Mucosa of stomach (tissue), 1 donor: ENCODE results near the gene ZMIZ1.

Experiments
- H3K27me3 ChIP-seq: one replicate; pipeline ENCODE4 v1.7.0; 2013; ENCODE audit warnings: mild to moderate bottlenecking, low read length; ENCODE audit not compliant: control insufficient read depth, insufficient read depth
- H3K36me3 ChIP-seq: one replicate; pipeline ENCODE4 v1.7.0; 2013; ENCODE audit warnings: low read length; ENCODE audit not compliant: control insufficient read depth, insufficient read depth
- H3K4me1 ChIP-seq: one replicate; pipeline ENCODE4 v1.7.0; 2013; ENCODE audit warnings: mild to moderate bottlenecking, low read length; ENCODE audit not compliant: control insufficient read depth, insufficient read depth
- H3K4me3 ChIP-seq: one replicate; pipeline ENCODE4 v1.7.0; 2013; ENCODE audit warnings: low read length
- H3K9ac ChIP-seq: one replicate; pipeline ENCODE4 v1.7.0; 2013; ENCODE audit warnings: mild to moderate bottlenecking, low read length, moderate library complexity
- H3K9me3 ChIP-seq: one replicate; pipeline ENCODE4 v1.7.0; 2013; ENCODE audit warnings: mild to moderate bottlenecking, low read length, moderate library complexity; ENCODE audit not compliant: control insufficient read depth
- donor health status: Pancreatic carcinoma.

ZMIZ1 gene

GRCh38 chr10:79065853-79066252, 2.9 kb upstream of the ZMIZ1 start:
- no peak overlapping the region for H3K4me3 ChIP-seq
- H3K9ac ChIP-seq = no peak overlapping the region
- H3K36me3 ChIP-seq = no peaks in the 10 kb centered on the region
- H3K27me3 ChIP-seq = no peaks in the 10 kb centered on the region
- H3K9me3 ChIP-seq = no peaks in the 10 kb centered on the region
- peaks cover 62% of the 10 kb centered on the region for H3K4me1 ChIP-seq

DNA sequence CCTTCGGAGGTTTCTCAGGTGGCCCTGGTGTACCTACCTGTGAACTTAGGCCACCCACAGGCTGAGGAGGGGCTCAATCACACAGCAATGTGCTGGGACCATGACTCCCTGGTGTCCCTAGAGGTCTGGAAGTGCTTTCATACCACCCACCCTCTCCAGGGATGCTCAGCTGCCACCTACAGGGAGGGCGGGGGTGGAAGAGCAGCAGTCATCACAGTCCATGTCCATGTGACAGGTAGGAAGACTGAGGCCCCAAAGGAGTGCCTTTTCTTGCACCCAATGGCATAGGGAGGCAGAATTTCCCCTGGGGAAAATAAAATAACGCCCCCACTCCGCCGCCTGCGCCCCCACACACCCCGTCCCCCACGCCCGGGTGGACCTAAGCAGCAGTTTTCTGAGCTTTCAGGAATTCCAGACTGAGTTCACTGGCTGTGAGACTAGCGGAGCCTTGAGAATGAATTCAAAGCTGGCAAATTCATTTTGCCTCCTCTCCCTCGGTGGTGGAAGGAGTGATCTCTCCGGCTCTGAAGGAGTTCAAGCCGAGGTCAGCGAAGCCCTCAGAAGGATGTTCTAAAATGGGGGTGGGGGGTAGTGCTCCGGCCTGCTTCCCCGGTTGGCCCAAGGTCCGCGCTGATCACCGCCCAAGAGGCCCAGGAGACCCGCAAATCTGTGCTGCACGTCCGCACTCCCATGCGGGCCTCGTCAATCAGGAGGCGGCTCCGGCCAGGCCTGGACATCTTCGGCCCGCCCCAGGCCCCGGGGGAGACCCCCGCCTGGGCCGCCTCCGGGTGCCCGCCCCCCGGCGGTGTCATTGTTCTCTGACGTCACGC, 2.1 kb upstream of the ZMIZ1 start:
- H3K4me1 ChIP-seq = peaks cover 58% of the 10 kb centered on the region
- peak overlapping the region; percentile 76 for H3K9ac ChIP-seq
- H3K9me3 ChIP-seq = no peaks in the 10 kb centered on the region
- H3K36me3 ChIP-seq = no peaks in the 10 kb centered on the region
- peak overlapping the region; percentile 51 for H3K4me3 ChIP-seq
- no peaks in the 10 kb centered on the region for H3K27me3 ChIP-seq

DNA sequence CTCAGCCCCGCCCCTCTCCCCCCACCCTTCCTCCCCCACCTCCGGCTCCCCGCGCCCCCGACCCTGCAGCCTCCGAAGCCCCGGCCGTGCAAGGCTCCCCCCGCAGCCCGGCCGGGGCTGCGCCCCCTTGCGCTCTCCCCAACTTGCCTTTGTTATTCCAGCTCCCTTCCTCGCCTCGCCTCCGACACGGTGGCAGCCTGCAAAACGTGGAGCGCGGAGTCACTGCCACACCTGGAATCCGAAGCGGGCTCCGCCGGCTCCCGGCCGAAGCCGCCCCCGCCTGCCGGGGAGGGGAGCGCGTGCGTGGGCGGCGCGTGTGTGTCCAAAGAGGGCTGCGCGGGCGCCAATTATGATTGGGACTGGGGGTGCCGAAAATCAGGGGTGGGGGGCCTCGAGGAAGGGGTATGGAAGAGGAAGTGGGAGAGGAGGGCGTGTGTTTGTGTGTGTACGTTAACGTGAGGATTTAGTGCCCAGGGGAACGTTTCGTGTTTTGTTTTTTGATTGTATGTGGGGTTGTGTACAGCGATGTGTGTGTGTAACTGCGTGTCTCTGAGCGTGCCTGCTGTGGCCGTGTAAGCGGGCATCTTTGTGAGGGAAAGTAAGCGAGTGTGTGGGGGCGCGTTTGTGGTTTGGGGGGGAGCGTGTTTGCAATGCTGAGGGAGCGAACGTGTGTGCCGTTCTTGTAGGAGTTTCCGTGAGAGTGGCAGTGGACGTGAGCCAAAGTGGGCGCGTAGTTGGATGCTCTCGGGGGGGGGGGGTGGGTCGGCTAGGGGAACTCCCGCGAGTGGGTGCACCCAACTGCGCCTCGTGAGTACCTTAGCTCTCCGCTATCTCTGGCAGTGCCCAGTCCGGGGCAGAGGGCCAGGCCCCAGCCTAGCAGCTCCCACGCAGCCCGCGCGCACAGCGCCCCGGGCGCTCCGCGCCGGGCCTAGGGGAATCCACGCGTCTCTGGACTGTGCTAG, 1.2 kb upstream of the ZMIZ1 start:
- Histone ChIP-seq H3K4me3 (peak overlapping the region; percentile 67), H3K9ac (peak overlapping the region; percentile 76), H3K4me1 (peaks cover 61% of the 10 kb centered on the region), H3K27me3 (no peaks in the 10 kb centered on the region), H3K9me3 (no peaks in the 10 kb centered on the region), H3K36me3 (no peaks in the 10 kb centered on the region)

- Histone ChIP-seq H3K4me3 (peak overlapping the region; percentile 50), H3K36me3 (no peaks in the 10 kb centered on the region), H3K9me3 (no peaks in the 10 kb centered on the region), H3K4me1 (peaks cover 61% of the 10 kb centered on the region), H3K27me3 (no peaks in the 10 kb centered on the region), H3K9ac (peak overlapping the region; percentile 66)
Measured at GRCh38 chr10:79068203-79068561, 584 bp upstream of the ZMIZ1 start.

DNA sequence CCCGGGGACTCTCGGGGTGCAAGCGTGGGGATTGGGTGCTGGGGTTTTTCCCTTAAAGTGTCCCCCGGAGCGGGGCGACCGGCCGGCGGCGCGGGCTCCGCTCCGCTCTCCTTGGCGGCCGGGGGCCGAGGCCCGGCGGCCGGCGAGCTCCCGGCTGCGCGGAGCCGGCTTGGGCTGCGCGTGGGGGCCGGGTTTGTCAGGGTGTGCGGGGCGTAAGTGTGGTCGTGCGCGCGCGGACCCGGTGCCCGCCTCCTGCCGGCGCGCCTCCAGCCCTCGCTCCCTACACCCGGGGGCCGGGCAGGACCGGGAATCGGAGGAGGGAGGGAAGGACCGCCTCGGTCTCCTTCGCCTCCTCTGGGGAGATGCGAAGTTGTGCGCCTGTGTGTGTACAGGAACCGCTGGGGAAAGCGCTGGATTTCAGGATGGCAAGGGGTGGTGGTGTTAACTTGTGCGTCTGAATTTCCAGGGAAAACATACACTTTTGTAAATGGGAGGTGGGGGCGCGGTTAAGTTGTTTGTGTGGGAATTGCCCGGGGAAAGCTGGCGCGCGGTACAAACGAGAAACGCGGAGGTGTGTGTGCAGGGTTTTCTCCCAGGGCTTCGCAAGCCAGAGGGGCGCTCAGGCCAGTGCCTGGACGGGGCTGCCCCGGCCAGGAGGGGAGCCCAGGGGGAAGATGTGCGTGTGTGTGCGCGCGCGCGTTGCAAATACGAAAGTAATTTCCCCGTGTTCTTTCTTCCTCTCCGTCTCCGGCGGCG, 737 bp downstream of the ZMIZ1 start:
- H3K4me1 ChIP-seq = peaks cover 61% of the 10 kb centered on the region
- no peaks in the 10 kb centered on the region for H3K27me3 ChIP-seq

GRCh38 chr10:79070081-79070605, 1.4 kb downstream of the ZMIZ1 start:
- Histone ChIP-seq H3K4me3 (peak overlapping the region; percentile 74), H3K36me3 (no peaks in the 10 kb centered on the region), H3K4me1 (peaks cover 61% of the 10 kb centered on the region), H3K9ac (peak overlapping the region; percentile 87), H3K27me3 (no peaks in the 10 kb centered on the region), H3K9me3 (no peaks in the 10 kb centered on the region)

More for the DNA sequence above, 737 bp downstream of the ZMIZ1 start:
- Histone ChIP-seq H3K4me3 (peak overlapping the region; percentile 84), H3K9me3 (no peaks in the 10 kb centered on the region), H3K36me3 (no peaks in the 10 kb centered on the region), H3K9ac (peak overlapping the region; percentile 87)

DNA sequence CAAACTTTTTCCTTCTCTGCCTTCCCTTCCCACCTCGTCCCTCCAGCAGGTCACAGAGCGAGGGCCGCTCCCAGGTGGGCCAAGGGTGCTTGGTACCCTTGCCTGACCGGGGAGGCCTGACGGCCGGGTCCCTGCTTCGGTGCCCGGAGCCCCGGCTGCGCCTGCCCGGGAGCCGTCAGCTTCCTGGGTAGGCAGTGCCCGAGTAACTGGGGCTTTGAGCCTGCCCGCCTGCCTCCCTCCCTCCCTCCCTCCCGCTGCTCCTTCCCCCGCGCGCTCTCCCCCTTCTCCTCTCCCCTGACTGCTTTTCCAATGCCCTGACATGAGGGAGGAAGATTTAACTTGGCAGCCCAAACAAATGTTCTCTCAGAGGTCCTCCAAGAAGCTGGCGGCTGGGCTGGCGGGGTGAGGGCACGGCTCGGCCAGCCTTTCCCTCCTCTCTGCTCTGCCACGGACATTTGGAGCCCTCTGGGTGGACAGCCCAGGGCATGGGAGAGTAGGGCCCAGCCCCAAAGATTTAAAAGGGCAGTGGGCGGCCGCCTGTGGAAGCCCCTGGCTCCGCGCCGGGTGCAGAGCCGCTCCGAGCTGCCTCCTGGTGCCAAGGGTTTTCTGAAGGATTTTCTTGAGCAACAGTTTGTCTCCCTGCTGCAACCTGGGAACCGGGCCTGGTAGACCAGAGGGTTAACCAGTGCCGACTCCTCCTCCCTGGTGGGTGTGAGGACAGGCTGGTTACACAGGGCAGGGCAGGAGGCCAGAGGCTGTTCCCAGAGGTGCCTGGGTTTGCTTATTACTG, 2.0 kb downstream of the ZMIZ1 start:
- H3K4me3 ChIP-seq = peak overlapping the region; percentile 74
- H3K4me1 ChIP-seq = peaks cover 61% of the 10 kb centered on the region
- H3K36me3 ChIP-seq = no peaks in the 10 kb centered on the region

DNA sequence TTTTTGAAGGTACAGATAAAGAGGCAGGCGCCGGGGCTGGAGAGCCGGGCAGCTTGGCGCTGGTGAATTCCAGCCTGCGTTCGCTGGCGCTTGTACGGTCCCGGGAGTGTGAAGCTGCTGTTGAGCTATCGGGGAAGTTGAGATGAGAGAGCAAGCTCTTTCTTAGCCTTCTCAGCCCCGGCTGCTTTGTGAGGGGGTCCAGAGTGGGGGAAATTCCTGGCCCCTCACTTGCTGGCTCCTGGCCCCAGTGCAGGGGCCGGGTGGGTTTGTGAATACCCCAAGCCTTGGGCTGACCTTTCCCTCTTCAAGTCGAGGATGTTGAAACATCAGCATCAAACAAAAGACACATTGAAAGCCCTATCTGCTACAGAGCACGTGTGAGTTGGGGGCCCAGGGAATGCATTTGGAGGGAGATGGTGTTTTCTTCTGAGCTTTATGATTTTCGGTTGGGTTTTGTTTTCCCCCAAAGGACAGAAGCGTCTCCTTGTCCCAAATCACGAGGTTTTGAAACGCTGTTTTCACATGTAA, 2.7 kb downstream of the ZMIZ1 start:
- no peaks in the 10 kb centered on the region for H3K36me3 ChIP-seq
- no peaks in the 10 kb centered on the region for H3K27me3 ChIP-seq
- no peaks in the 10 kb centered on the region for H3K9me3 ChIP-seq
- peak overlapping the region; percentile 74 for H3K4me3 ChIP-seq
- peak overlapping the region; percentile 87 for H3K9ac ChIP-seq
- H3K4me1 ChIP-seq = peaks cover 61% of the 10 kb centered on the region

More for the DNA sequence above, 2.0 kb downstream of the ZMIZ1 start:
- H3K9me3 ChIP-seq = no peaks in the 10 kb centered on the region
- no peaks in the 10 kb centered on the region for H3K27me3 ChIP-seq
- H3K9ac ChIP-seq = peak overlapping the region; percentile 87

- H3K4me3 ChIP-seq = no peak overlapping the region
- no peaks in the 10 kb centered on the region for H3K9me3 ChIP-seq
- H3K9ac ChIP-seq = peak overlapping the region; percentile 87
- peaks cover 63% of the 10 kb centered on the region for H3K4me1 ChIP-seq
- H3K27me3 ChIP-seq = no peaks in the 10 kb centered on the region
- H3K36me3 ChIP-seq = no peaks in the 10 kb centered on the region
Measured at GRCh38 chr10:79072041-79072441, 3.3 kb downstream of the ZMIZ1 start.

- Histone ChIP-seq H3K4me1 (peaks cover 71% of the 10 kb centered on the region), H3K36me3 (no peaks in the 10 kb centered on the region), H3K27me3 (no peaks in the 10 kb centered on the region), H3K9me3 (no peaks in the 10 kb centered on the region), H3K9ac (peak overlapping the region; percentile 87), H3K4me3 (no peak overlapping the region)
Measured at GRCh38 chr10:79072994-79073645, 4.4 kb downstream of the ZMIZ1 start.
